ENCODE data around the gene MCCC1. TPM values are rescaled to one million over a fixed set of nuclear protein-coding genes. Genes with fewer than 3 reads are reported as not detected.

MCCC1 gene
- total RNA-seq, 4 donors from 2014 or later, result 11.5 to 24.5 (median 20.6) TPM

GRCh38 chr3:183129243-183129642, 29.9 kb upstream of the MCCC1 start:
- no peak for DNase-seq
- H3K36me3 ChIP-seq, result no peaks in the 10 kb centered on the region
- in situ Hi-C loops (cut with MboI; ENCODE audit: low sequenced_read_pairs in 4 of 4) (loop anchor here in 3 of 4 donors (5.0 to 25.0 kb wide), 4 partner anchors 56 to 633 kb away; partner anchors contain the start of gene B3GNT5 (in 1 of the 3)), intact Hi-C loops (cut with DNase I; ENCODE audit: low total_unique reads) (no loop called here)
- no peak for TF ChIP-seq CTCF (IDR thresholded peaks at IDR 0.05 in 4 of 5, conservative IDR thresholded peaks at IDR 0.05 in 1 of 5)
- no peak for TF ChIP-seq POLR2A (IDR thresholded peaks at IDR 0.05)
- H3K27ac ChIP-seq, result no peak overlapping the region
- no peak overlapping the region for H3K4me3 ChIP-seq
- H3K9me3 ChIP-seq, result no peaks in the 10 kb centered on the region
- no peaks in the 10 kb centered on the region for H3K27me3 ChIP-seq
- H3K4me1 ChIP-seq, result no peaks in the 10 kb centered on the region
- no peak for ATAC-seq

DNA sequence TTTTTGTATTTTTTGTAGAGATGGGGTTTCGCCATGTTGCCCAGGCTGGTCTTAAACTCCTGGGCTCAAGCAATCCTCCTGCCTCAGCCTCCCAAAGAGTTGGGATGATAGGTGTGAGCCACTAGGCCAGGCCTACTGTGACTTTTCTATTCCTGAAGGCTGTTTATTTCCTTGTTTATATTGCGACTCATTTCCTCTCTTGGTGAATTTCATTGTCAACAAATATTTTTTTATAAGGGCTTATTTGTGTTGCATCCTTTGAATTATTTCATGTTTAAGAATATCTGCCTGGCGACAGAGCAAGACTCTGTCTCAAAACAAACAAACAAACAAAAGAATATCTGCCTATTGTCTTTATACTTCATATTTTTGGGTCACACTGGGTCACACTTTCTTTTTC, 29.4 kb upstream of the MCCC1 start:
- Histone ChIP-seq H3K27me3 (no peaks in the 10 kb centered on the region), H3K4me3 (no peak overlapping the region), H3K27ac (no peak overlapping the region), H3K9me3 (no peaks in the 10 kb centered on the region), H3K4me1 (no peaks in the 10 kb centered on the region), H3K36me3 (no peaks in the 10 kb centered on the region)
- DNase-seq (no peak), ATAC-seq (no peak)
- TF ChIP-seq CTCF (IDR thresholded peaks at IDR 0.05 in 4 of 5, conservative IDR thresholded peaks at IDR 0.05 in 1 of 5), result no peak
- intact Hi-C loops (cut with DNase I; ENCODE audit: low total_unique reads) (no loop called here), in situ Hi-C loops (cut with MboI; ENCODE audit: low sequenced_read_pairs in 4 of 4) (loop anchor here in 3 of 4 donors (5.0 to 25.0 kb wide), 4 partner anchors 56 to 634 kb away; partner anchors contain the start of gene B3GNT5 (in 1 of the 3))

DNA sequence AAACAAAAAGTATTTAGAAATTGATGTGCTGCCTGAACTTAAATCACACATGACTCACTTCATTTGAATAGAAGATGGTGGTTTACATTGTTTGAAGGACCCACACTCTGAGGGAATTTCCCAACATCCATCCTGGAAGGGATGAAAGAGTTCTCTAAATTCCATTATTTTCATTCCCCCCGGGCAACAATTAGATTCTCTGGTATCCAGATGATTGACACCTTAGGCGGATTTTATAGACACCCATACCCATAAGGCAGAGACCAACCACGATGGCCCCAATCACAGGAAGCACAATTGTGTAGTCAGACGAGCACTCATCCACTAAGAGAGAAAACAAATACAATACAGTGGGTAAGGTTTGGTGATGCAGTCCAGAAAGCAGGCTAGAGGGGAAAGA, 24.6 kb upstream of the MCCC1 start:
- Histone ChIP-seq H3K4me1 (peaks cover 0 to 2% of the 10 kb centered on the region in 2 donors), H3K9me3 (no peaks in the 10 kb centered on the region), H3K27ac (no peak overlapping the region), H3K36me3 (no peaks in the 10 kb centered on the region), H3K4me3 (no peak overlapping the region), H3K27me3 (peaks cover 0 to 4% (median 0%) of the 10 kb centered on the region in 3 donors)
- in situ Hi-C loops (cut with MboI; ENCODE audit: low sequenced_read_pairs in 4 of 4), result loop anchor here (5.0 to 10.0 kb wide), 4 partner anchors 61 to 263 kb away; partner anchors contain the start of gene B3GNT5 (in 1 of the 4)
- no peak for TF ChIP-seq CTCF (IDR thresholded peaks at IDR 0.05 in 4 of 5, conservative IDR thresholded peaks at IDR 0.05 in 1 of 5)
- DNase-seq (no peak), ATAC-seq (no peak)
- intact Hi-C loops (cut with DNase I; ENCODE audit: low total_unique reads), result loop anchor here (2.0 to 5.0 kb wide), 2 partner anchors 58 to 129 kb away; partner anchors contain the start of gene B3GNT5

DNA sequence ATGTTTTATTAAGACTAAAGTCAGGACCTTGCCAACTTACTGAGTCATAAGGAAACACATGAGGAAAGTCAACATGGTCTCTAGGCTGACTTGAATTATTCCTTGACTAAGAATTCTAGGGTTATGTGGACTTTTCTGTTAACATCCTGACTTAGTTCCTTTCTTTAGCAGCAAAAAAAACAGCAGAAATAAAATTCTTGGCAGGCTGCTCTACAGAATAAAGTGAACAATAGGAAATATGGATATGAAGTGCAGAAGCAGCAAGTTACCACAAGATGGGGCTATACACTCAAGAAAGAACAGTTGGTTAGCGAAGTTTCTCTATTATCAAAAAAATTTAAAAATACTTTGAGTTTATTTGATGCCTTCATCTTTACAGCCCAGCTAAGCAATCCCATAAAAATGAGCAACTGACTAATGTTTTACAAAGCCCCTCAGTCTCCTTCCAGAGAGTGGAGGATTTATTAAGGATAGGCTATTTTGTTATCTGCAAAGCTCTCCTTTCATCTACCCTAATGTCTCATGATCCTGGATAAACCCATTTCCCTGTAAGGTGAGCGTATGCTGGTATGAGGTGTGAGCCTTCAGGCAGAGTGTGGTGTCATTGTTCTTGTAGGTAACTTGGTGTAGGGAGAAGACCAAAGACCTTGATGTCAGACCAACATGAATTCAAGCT, 23.1 kb upstream of the MCCC1 start:
- Histone ChIP-seq H3K27me3 (peaks cover 0 to 4% (median 0%) of the 10 kb centered on the region in 3 donors), H3K27ac (no peak overlapping the region), H3K9me3 (no peaks in the 10 kb centered on the region), H3K4me3 (no peak overlapping the region), H3K4me1 (peaks cover 0 to 2% of the 10 kb centered on the region in 2 donors), H3K36me3 (no peaks in the 10 kb centered on the region)
- in situ Hi-C loops (cut with MboI; ENCODE audit: low sequenced_read_pairs in 4 of 4) (loop anchor here (5.0 to 10.0 kb wide), 4 partner anchors 62 to 265 kb away; partner anchors contain the start of gene B3GNT5 (in 1 of the 4)), intact Hi-C loops (cut with DNase I; ENCODE audit: low total_unique reads) (loop anchor here (1.0 to 5.0 kb wide), 4 partner anchors 60 to 264 kb away; partner anchors contain the start of gene B3GNT5)
- ATAC-seq (peak; percentile 70 to 72), DNase-seq (no peak)
- peak; percentile 77 to 85 (median 82) for TF ChIP-seq CTCF (IDR thresholded peaks at IDR 0.05 in 4 of 5, conservative IDR thresholded peaks at IDR 0.05 in 1 of 5)
- TF ChIP-seq POLR2A (IDR thresholded peaks at IDR 0.05), result no peak

Measured in gastrocnemius medialis (tissue), 4 donors.